Middle frontal gyrus (tissue), 1 donor: ENCODE results near the gene GPR107.

ENCODE experiments used
- DNase-seq: peaks from one replicate; pipeline ENCODE4 v3.0.0-alpha.2; 2015; ENCODE audit warnings: low spot score; ENCODE audit errors: extremely low spot score

GPR107 gene

GRCh38 chr9:130158001-130158400 is 104.3 kb downstream of the GPR107 start:
- DNase-seq, result no peak

GRCh38 chr9:130159057-130159456 is 105.4 kb downstream of the GPR107 start:
- DNase-seq, result no peak

- no peak for DNase-seq
Measured at GRCh38 chr9:130159915-130160670, 106.4 kb downstream of the GPR107 start.

- DNase-seq, result no peak
Measured at GRCh38 chr9:130160862-130161470, 107.3 kb downstream of the GPR107 start.

- DNase-seq, result no peak
Measured at GRCh38 chr9:130165579-130165978, 111.9 kb downstream of the GPR107 start.

GRCh38 chr9:130166399-130166798 is 112.7 kb downstream of the GPR107 start:
- no peak for DNase-seq

GRCh38 chr9:130167927-130168326 is 114.2 kb downstream of the GPR107 start:
- DNase-seq, result no peak

GRCh38 chr9:130171226-130172148 is 117.8 kb downstream of the GPR107 start:
- no peak for DNase-seq

GRCh38 chr9:130172161-130172857 is 118.6 kb downstream of the GPR107 start, which contains the start of gene NCS1:
TSS of gene NCS1 (plus strand) at chr9:130172404. CDS start at chr9:130172664, 260 bp downstream.
- DNase-seq, result peak; percentile 37

GRCh38 chr9:130172858-130173665 is 119.4 kb downstream of the GPR107 start:
- no peak for DNase-seq

- no peak for DNase-seq
Measured at GRCh38 chr9:130173666-130173983, 119.9 kb downstream of the GPR107 start.

- DNase-seq, result no peak
Measured at GRCh38 chr9:130174025-130174424, 120.3 kb downstream of the GPR107 start.

GRCh38 chr9:130174920-130175321 is 121.2 kb downstream of the GPR107 start:
- DNase-seq, result no peak

- no peak for DNase-seq
Measured at GRCh38 chr9:130175355-130175754, 121.6 kb downstream of the GPR107 start.

GRCh38 chr9:130176760-130177159 is 123.1 kb downstream of the GPR107 start:
- DNase-seq, result no peak

- DNase-seq, result no peak
Measured at GRCh38 chr9:130177898-130178805, 124.4 kb downstream of the GPR107 start.

- DNase-seq, result no peak
Measured at GRCh38 chr9:130179331-130179907, 125.7 kb downstream of the GPR107 start.

- DNase-seq, result no peak
Measured at GRCh38 chr9:130180516-130180915, 126.8 kb downstream of the GPR107 start.
